Measurements from ENCODE around the gene KLK8.
A peak's percentile ranks its signal among the peaks of the same experiment; 100 is the strongest.

The KLK8 gene

GRCh38 chr19:50981587-50982146 lies 19.7 kb downstream of the KLK8 start:
- H3K9ac ChIP-seq (ENCODE audit: low read depth, low read length, poor library complexity), result no peak overlapping the region
- peak overlapping the region; percentile 83 for H2BK5ac ChIP-seq (ENCODE audit: low read length)
- no peak overlapping the region for H4K8ac ChIP-seq (ENCODE audit: low read depth, low read length)
- no peak overlapping the region for H2BK15ac ChIP-seq (ENCODE audit: low read length)
- H4K91ac ChIP-seq (ENCODE audit: low read depth, low read length, poor library complexity), result no peak overlapping the region
- no CpG with 5 or more reads among the region's 11 CpGs for WGBS, 2 donors (ENCODE audit: extremely low coverage in 2 of 2, insufficient read length in 2 of 2, insufficient replicate concordance in 1 of 2)
- no peak for DNase-seq (ENCODE audit: low spot score)
- H3K23ac ChIP-seq (ENCODE audit: low read depth, low read length, poor library complexity), result no peak overlapping the region
- no peaks in the 10 kb centered on the region for H3K79me1 ChIP-seq (ENCODE audit: low read depth, low read length)
- no peak overlapping the region for H3K18ac ChIP-seq (ENCODE audit: low read length)
- H2AFZ ChIP-seq (ENCODE audit: low read length), result no peak overlapping the region
- H3K4me2 ChIP-seq (ENCODE audit: insufficient read depth, low read length, poor library complexity, severe bottlenecking), result no peak overlapping the region
- H3K4me3 ChIP-seq (ENCODE audit: low read length in 2 of 2), result no peak overlapping the region
- H2BK12ac ChIP-seq (ENCODE audit: low read length), result no peak overlapping the region
- H2BK120ac ChIP-seq (ENCODE audit: low read depth, low read length), result no peak overlapping the region
- H3K36me3 ChIP-seq (replicated peaks in 1 of 2; ENCODE audit: control insufficient read depth in 2 of 2, insufficient read depth in 2 of 2, low read length in 2 of 2), result no peaks in the 10 kb centered on the region
- no peak overlapping the region for H3K14ac ChIP-seq (ENCODE audit: low read length)
- no peak overlapping the region for H3K27ac ChIP-seq (replicated peaks; ENCODE audit: low read length)
- no peak overlapping the region for H3K4ac ChIP-seq (ENCODE audit: low read length)
- no peaks in the 10 kb centered on the region for H3K9me3 ChIP-seq (replicated peaks in 1 of 2; ENCODE audit: control insufficient read depth in 2 of 2, insufficient read depth in 1 of 2, low read depth in 1 of 2, low read length in 2 of 2)
- peaks cover 0 to 12% of the 10 kb centered on the region in 2 donors for H3K4me1 ChIP-seq (ENCODE audit: control insufficient read depth in 2 of 2, insufficient read depth in 1 of 2, low read depth in 1 of 2, low read length in 2 of 2)
- no peak overlapping the region for H2AK5ac ChIP-seq (ENCODE audit: low read depth, low read length)
- H3K27me3 ChIP-seq (ENCODE audit: control insufficient read depth in 3 of 3, insufficient read depth in 3 of 3, low read depth in 1 of 3, low read length in 3 of 3), result peaks cover 0 to 14% (median 6%) of the 10 kb centered on the region in 3 experiments

- peaks cover 0 to 12% of the 10 kb centered on the region in 2 donors for H3K4me1 ChIP-seq (ENCODE audit: control insufficient read depth in 2 of 2, insufficient read depth in 1 of 2, low read depth in 1 of 2, low read length in 2 of 2)
- H4K8ac ChIP-seq (ENCODE audit: low read depth, low read length), result no peak overlapping the region
- DNase-seq (ENCODE audit: low spot score), result no peak
- WGBS, 2 donors (ENCODE audit: extremely low coverage in 2 of 2, insufficient read length in 2 of 2, insufficient replicate concordance in 1 of 2), result no CpG with 5 or more reads among the region's 13 CpGs
- H3K14ac ChIP-seq (ENCODE audit: low read length), result peak overlapping the region; percentile 25
- H2AK5ac ChIP-seq (ENCODE audit: low read depth, low read length), result no peak overlapping the region
- no peaks in the 10 kb centered on the region for H3K79me1 ChIP-seq (ENCODE audit: low read depth, low read length)
- peak overlapping the region; percentile 29 for H3K23ac ChIP-seq (ENCODE audit: low read depth, low read length, poor library complexity)
- no peak overlapping the region for H3K4me3 ChIP-seq (ENCODE audit: low read length in 2 of 2)
- no peak overlapping the region for H3K9ac ChIP-seq (ENCODE audit: low read depth, low read length, poor library complexity)
- H4K91ac ChIP-seq (ENCODE audit: low read depth, low read length, poor library complexity), result no peak overlapping the region
- H3K27ac ChIP-seq (replicated peaks; ENCODE audit: low read length), result no peak overlapping the region
- H2BK12ac ChIP-seq (ENCODE audit: low read length), result no peak overlapping the region
- no peaks in the 10 kb centered on the region for H3K9me3 ChIP-seq (replicated peaks in 1 of 2; ENCODE audit: control insufficient read depth in 2 of 2, insufficient read depth in 1 of 2, low read depth in 1 of 2, low read length in 2 of 2)
- H3K18ac ChIP-seq (ENCODE audit: low read length), result no peak overlapping the region
- no peak overlapping the region for H2BK5ac ChIP-seq (ENCODE audit: low read length)
- H3K36me3 ChIP-seq (replicated peaks in 1 of 2; ENCODE audit: control insufficient read depth in 2 of 2, insufficient read depth in 2 of 2, low read length in 2 of 2), result no peaks in the 10 kb centered on the region
- H3K4me2 ChIP-seq (ENCODE audit: insufficient read depth, low read length, poor library complexity, severe bottlenecking), result no peak overlapping the region
- H3K4ac ChIP-seq (ENCODE audit: low read length), result no peak overlapping the region
- no peak overlapping the region for H2AFZ ChIP-seq (ENCODE audit: low read length)
- peaks cover 0 to 14% (median 6%) of the 10 kb centered on the region in 3 experiments for H3K27me3 ChIP-seq (ENCODE audit: control insufficient read depth in 3 of 3, insufficient read depth in 3 of 3, low read depth in 1 of 3, low read length in 3 of 3)
- no peak overlapping the region for H2BK120ac ChIP-seq (ENCODE audit: low read depth, low read length)
- peak overlapping the region; percentile 27 for H2BK15ac ChIP-seq (ENCODE audit: low read length)
These were observed 21.2 kb downstream of the KLK8 start for GRCh38 chr19:50980208-50980607.

- Histone ChIP-seq H3K18ac (ENCODE audit: low read length) (no peak overlapping the region), H3K27me3 (ENCODE audit: control insufficient read depth in 3 of 3, insufficient read depth in 3 of 3, low read depth in 1 of 3, low read length in 3 of 3) (peaks cover 0 to 14% (median 6%) of the 10 kb centered on the region in 3 experiments), H3K9ac (ENCODE audit: low read depth, low read length, poor library complexity) (no peak overlapping the region), H3K9me3 (replicated peaks in 1 of 2; ENCODE audit: control insufficient read depth in 2 of 2, insufficient read depth in 1 of 2, low read depth in 1 of 2, low read length in 2 of 2) (no peaks in the 10 kb centered on the region), H3K79me1 (ENCODE audit: low read depth, low read length) (no peaks in the 10 kb centered on the region), H3K4me1 (ENCODE audit: control insufficient read depth in 2 of 2, insufficient read depth in 1 of 2, low read depth in 1 of 2, low read length in 2 of 2) (peaks cover 0 to 12% of the 10 kb centered on the region in 2 donors), H3K4me2 (ENCODE audit: insufficient read depth, low read length, poor library complexity, severe bottlenecking) (no peak overlapping the region), H3K4ac (ENCODE audit: low read length) (no peak overlapping the region), H4K8ac (ENCODE audit: low read depth, low read length) (no peak overlapping the region), H2BK15ac (ENCODE audit: low read length) (peak overlapping the region; percentile 27), H2AK5ac (ENCODE audit: low read depth, low read length) (no peak overlapping the region), H3K36me3 (replicated peaks in 1 of 2; ENCODE audit: control insufficient read depth in 2 of 2, insufficient read depth in 2 of 2, low read length in 2 of 2) (no peaks in the 10 kb centered on the region), H3K14ac (ENCODE audit: low read length) (peak overlapping the region; percentile 44), H2BK120ac (ENCODE audit: low read depth, low read length) (no peak overlapping the region), H2BK12ac (ENCODE audit: low read length) (no peak overlapping the region), H3K27ac (replicated peaks; ENCODE audit: low read length) (no peak overlapping the region), H3K23ac (ENCODE audit: low read depth, low read length, poor library complexity) (no peak overlapping the region), H2AFZ (ENCODE audit: low read length) (no peak overlapping the region), H3K4me3 (ENCODE audit: low read length in 2 of 2) (no peak overlapping the region), H4K91ac (ENCODE audit: low read depth, low read length, poor library complexity) (no peak overlapping the region), H2BK5ac (ENCODE audit: low read length) (no peak overlapping the region)
- whole genome bisulfite sequencing, 2 donors (ENCODE audit: extremely low coverage in 2 of 2, insufficient read length in 2 of 2, insufficient replicate concordance in 1 of 2), result no CpG with 5 or more reads among the region's 8 CpGs
- no peak for DNase-seq (ENCODE audit: low spot score)
These were observed 21.6 kb downstream of the KLK8 start for GRCh38 chr19:50979758-50980157.

- no peak overlapping the region for H3K4ac ChIP-seq (ENCODE audit: low read length)
- no peak overlapping the region for H4K91ac ChIP-seq (ENCODE audit: low read depth, low read length, poor library complexity)
- peaks cover 0 to 12% of the 10 kb centered on the region in 2 donors for H3K4me1 ChIP-seq (ENCODE audit: control insufficient read depth in 2 of 2, insufficient read depth in 1 of 2, low read depth in 1 of 2, low read length in 2 of 2)
- H2BK15ac ChIP-seq (ENCODE audit: low read length), result no peak overlapping the region
- no CpG with 5 or more reads among the region's 5 CpGs for WGBS, 2 donors (ENCODE audit: extremely low coverage in 2 of 2, insufficient read length in 2 of 2, insufficient replicate concordance in 1 of 2)
- no peak overlapping the region for H3K4me3 ChIP-seq (ENCODE audit: low read length in 2 of 2)
- H2BK12ac ChIP-seq (ENCODE audit: low read length), result no peak overlapping the region
- no peak overlapping the region for H3K9ac ChIP-seq (ENCODE audit: low read depth, low read length, poor library complexity)
- no peaks in the 10 kb centered on the region for H3K36me3 ChIP-seq (replicated peaks in 1 of 2; ENCODE audit: control insufficient read depth in 2 of 2, insufficient read depth in 2 of 2, low read length in 2 of 2)
- H2AFZ ChIP-seq (ENCODE audit: low read length), result no peak overlapping the region
- H2BK5ac ChIP-seq (ENCODE audit: low read length), result no peak overlapping the region
- H2BK120ac ChIP-seq (ENCODE audit: low read depth, low read length), result no peak overlapping the region
- no peaks in the 10 kb centered on the region for H3K9me3 ChIP-seq (replicated peaks in 1 of 2; ENCODE audit: control insufficient read depth in 2 of 2, insufficient read depth in 1 of 2, low read depth in 1 of 2, low read length in 2 of 2)
- no peaks in the 10 kb centered on the region for H3K79me1 ChIP-seq (ENCODE audit: low read depth, low read length)
- H3K14ac ChIP-seq (ENCODE audit: low read length), result no peak overlapping the region
- H3K27me3 ChIP-seq (ENCODE audit: control insufficient read depth in 3 of 3, insufficient read depth in 3 of 3, low read depth in 1 of 3, low read length in 3 of 3), result peaks cover 0 to 10% (median 4%) of the 10 kb centered on the region in 3 experiments
- no peak overlapping the region for H4K8ac ChIP-seq (ENCODE audit: low read depth, low read length)
- H3K4me2 ChIP-seq (ENCODE audit: insufficient read depth, low read length, poor library complexity, severe bottlenecking), result no peak overlapping the region
- H3K27ac ChIP-seq (replicated peaks; ENCODE audit: low read length), result no peak overlapping the region
- no peak overlapping the region for H2AK5ac ChIP-seq (ENCODE audit: low read depth, low read length)
- DNase-seq (ENCODE audit: low spot score), result no peak
- no peak overlapping the region for H3K23ac ChIP-seq (ENCODE audit: low read depth, low read length, poor library complexity)
- no peak overlapping the region for H3K18ac ChIP-seq (ENCODE audit: low read length)
These were observed 22.5 kb downstream of the KLK8 start for GRCh38 chr19:50978772-50979390.
